Activated T-cell treated with anti-CD3 and anti-CD28 coated beads for 1 hour (primary cell): ENCODE data around the gene DUSP21.
A peak's percentile ranks its signal among the peaks of the same experiment; 100 is the strongest.
"Not testable (repeated sequence)": the region's sequence is repeated elsewhere in the genome, so short reads cannot be mapped to it uniquely, and the experiment has no call there.

Experiments
- DNase-seq: peaks from one replicate; pipeline ENCODE4 v3.0.0-alpha.2; 2020; ENCODE audit warnings: low read depth

The DUSP21 gene

DNA sequence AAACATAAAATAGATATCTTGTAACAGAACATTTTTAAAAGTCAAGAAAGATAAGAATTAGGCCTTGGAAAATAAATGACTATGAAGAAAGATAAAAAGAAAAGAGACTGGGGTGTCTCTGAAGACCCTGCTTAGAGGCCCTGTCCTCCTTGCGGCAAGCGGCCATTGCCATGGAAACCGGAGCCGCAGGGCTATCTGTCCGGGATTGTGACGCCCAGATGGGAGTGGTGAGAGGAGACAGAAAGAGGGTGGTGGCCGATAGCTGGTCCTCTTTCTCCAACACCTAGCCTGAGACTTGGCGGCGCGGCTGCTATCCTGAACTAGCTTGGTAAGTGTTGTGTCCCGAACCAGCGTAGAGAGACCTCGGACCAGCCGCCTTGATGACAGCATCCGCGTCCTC is at the start of gene DUSP21:
TSS of gene DUSP21 (plus strand) at position 269 of the 400 bp plus-strand sequence. CDS start at position 381, 112 bp downstream.
- DNase-seq, result no peak

DNA sequence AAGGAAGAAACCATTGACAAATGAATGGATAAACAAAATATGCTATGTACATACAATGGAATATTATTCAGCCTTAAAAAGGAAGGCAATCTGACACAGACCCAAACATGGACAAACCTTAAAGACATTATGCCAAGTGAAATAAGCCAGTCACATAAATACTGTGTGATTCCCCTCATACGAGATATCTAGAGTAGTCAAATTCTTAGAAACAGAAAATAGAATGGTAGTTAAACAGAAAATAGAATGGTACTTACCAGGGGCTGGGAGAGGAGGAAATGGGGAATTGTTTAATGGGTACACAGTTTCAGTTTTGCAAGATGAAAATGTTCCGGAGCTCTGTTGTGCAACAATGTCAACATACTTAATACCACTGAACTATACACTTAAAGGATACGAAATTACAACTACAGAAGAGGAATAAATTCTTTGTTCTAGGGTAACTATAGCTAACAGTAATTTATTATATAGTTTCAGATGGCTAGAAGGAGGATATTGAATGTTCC is 47.8 kb upstream of the DUSP21 start:
- DNase-seq, result no peak

GRCh38 chrX:44802613-44803012 is 41.2 kb upstream of the DUSP21 start:
- DNase-seq, result no peak

GRCh38 chrX:44815681-44816080 is 28.1 kb upstream of the DUSP21 start:
- DNase-seq, result no peak

- DNase-seq, result no peak
These were observed 27.5 kb upstream of the DUSP21 start for GRCh38 chrX:44816367-44816766.

- no peak for DNase-seq
These were observed 26.8 kb upstream of the DUSP21 start for GRCh38 chrX:44817029-44817428.

DNA sequence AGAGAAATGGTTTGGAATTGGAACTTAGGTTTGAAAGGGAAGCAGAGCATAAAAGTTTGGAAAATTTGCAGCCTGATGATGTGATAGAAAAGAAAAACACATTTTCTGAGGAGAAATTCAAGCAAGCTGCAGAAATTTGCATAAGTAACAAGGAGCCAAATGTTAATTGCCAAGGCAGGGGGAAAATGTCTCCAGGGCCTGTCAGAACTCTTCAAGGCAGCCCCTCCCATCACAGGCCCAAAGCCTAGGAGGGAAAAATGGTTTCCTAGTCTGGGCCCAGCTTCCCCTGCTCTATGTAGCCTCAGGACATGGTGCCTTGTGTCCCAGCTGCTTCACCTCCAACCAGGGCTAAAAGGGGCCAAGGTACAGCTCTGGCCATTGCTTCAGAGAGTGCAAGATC is 21.2 kb upstream of the DUSP21 start:
- DNase-seq, result no peak

DNA sequence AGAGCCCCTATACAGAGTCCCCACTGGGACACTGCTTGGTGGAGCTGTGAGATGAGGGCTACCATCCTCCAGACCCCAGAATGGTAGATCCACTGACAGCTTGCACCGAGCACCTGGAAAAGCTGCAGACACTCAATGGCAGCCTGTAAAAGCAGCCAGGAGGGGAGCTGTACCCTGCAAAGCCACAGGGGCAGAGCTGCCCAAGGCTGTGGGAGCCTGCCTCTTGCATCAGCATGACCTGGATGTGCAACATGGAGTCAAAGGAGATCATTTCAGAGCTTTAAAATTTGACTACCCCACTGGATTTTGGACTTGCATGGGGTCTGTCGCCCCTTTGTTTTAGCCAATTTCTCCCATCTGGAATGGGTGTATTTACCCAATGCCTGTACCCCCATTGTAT is 20.6 kb upstream of the DUSP21 start:
- not testable (repeated sequence) for DNase-seq

GRCh38 chrX:44828008-44828605 is 15.7 kb upstream of the DUSP21 start:
- DNase-seq, result no peak

GRCh38 chrX:44829832-44830231 is 14.0 kb upstream of the DUSP21 start:
- no peak for DNase-seq

DNA sequence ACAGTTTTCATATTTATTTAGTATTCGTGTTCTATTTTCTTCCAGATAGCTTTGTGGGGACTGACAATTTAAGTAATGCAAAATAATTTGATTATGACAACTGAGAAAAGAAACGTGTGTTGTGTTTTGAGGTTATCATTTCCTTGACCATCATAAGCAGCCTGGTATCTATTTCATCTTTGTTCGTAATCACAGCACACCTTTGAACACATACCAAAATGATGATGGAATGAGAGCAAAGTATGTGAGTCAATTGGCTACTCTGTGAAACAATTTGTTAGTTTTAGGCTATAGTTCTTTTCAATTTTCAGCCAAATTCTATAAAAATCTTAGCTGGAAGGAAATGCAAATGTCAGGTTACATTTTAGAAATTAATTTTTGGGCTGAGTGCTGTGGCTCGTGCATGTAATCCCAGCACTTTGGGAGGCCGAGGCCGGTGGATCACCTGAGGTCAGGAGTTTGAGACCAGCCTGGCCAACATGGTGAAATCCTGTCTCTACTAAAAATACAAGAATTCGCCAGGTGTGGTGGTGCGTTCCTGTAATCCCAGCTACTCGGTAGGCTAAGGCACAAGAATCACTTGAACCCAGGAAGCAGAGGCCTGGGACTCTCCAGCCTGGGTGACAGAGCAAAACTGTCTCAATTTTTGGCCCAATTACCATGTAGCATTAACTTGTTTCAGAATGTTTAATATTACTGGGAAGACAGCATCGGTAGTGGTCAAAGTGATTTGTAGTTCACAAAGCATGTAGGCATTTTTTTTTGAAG is 1.1 kb upstream of the DUSP21 start:
- no peak for DNase-seq

DNA sequence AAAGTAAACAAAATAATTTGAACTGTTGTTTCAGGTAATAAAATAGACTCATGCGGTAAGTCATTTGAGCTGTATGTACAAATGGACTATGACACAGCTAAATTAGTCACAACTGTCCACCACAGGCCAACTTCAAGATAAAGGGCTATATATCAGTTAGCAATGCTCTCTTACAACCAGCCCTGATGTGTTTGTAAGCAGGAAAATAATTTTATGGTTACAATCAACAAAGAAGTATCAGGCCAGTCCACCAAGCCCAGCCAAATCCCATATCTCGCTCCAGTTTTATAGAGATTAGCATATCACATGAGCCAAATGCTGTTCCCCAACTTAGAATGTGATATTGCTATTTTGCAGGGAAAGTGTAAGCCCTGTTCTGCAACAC is 511 bp upstream of the DUSP21 start:
- no peak for DNase-seq

DNA sequence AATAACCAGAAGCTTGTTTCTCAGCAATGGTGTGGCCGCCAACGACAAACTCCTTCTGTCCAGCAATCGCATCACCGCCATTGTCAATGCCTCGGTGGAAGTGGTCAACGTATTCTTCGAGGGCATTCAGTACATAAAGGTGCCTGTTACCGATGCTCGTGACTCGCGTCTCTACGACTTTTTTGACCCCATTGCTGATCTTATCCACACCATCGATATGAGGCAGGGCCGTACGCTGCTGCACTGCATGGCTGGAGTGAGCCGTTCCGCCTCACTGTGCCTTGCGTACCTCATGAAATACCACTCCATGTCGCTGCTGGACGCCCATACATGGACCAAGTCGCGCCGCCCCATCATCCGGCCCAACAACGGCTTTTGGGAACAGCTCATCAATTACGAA is 383 bp downstream of the DUSP21 start:
- DNase-seq, result no peak

DNA sequence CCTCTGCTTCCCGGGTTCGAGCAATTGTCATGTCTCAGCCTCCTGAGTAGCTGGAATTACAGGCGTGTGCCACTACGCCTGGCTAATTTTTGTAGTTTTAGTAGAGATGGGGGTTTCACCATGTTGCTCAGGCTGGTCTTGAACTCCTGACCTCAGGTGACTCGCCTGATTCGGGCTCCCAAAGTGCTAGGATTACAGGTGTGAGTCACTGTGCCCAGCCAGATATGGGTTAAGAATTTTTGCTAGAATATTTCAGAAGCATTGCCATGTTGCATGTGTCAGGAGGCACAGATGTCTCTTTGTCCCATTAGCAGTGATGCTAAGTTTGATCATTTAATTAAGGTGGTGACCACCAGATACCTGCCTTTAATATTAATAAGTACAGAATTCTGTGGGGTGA is 7.1 kb downstream of the DUSP21 start:
- not testable (repeated sequence) for DNase-seq

DNA sequence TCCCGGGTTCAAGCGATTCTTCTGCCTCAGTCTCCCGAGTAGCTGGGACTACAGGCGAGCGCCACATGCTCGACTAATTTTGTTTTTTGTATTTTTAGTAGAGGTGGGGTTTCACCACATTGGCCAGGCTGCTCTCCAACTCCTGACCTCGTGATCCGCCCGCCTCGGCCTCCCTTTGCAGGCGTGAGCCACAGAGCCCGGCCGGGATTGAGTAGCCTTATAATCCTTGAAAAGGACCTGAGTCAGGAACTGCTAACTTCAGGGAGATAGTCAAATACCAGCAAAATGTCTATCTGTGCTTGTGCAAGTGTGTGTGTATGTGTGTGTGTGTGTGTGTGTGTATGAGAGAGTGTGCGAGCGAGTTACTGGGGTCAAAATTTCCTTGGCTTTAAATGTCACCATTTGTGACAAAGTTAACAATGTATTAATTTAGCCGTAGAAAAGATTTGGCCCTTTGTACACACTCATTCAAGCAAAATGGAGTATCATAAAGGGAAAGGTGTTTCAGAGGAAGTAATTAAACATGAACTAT is 27.4 kb downstream of the DUSP21 start:
- DNase-seq, result no peak

DNA sequence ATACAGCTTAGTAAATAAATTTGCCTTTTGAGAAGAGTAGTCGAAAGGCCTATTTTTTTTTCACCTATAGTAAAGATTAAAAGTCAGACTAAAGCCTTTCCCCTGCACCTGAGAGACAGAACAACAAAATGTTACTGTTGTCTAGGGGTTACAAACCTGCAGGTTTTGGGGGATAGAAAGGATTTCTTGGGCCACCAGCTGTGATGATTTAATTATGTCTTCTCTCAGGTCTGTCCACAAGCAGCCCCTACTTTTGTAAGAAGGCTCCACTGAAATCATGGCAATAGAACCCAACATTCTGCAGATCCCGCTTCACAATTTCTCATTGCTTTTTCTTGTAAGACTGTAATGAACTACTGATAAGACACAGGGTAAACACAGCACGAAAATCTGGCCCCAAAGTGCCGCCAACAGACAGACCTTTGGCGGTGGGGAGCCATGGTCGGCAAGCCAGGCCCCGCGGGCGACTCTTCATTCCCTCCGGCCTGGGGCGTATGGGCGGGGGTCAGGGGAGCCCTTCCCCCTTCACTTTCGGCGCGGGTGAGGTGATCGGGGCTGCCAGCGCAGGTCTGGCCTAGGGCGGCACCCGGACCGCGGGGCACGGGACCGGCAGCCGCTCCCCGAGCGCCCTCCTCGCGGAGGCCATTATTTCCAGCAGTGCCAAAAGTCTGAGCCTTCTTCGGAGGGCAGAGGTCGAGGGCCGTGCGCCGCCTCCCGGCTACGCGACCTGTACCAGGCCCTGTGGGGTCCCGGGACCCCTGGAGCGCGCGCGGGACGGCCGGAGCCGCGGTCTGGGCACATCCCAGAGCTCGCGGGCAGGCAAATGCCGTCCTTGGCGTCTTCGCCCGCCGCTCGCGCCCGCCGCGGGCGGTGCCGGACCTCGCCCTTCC is 28.4 kb downstream of the DUSP21 start:
- peak; percentile 5 for DNase-seq

GRCh38 chrX:44872821-44873414 is 29.1 kb downstream of the DUSP21 start, which contains the start of gene KDM6A:
Gene KDM6A (plus strand): TSS chrX:44873188. CDS start chrX:44873552, 364 bp downstream.
- DNase-seq, result peak; percentile 94

GRCh38 chrX:44873415-44874276 is 29.8 kb downstream of the DUSP21 start:
- DNase-seq, result peak; percentile 12

GRCh38 chrX:44874420-44875184 is 30.8 kb downstream of the DUSP21 start:
- peak; percentile 20 for DNase-seq

- no peak for DNase-seq
These were observed 31.3 kb downstream of the DUSP21 start for GRCh38 chrX:44875185-44875489.
